Fibroblast of lung (primary cell): ENCODE measurements around the gene NF1. TPM values are rescaled to one million over a fixed set of nuclear protein-coding genes. Genes with fewer than 3 reads are reported as not detected.

Source experiments
- DNase-seq, 2 donors: peaks; one replicate each; pipeline versions ENCODE4 v3.0.0 to v3.0.0-alpha.2; 2010; ENCODE audit warnings: low read depth in 2 of 2
- H2AFZ ChIP-seq: 2 replicates; pipeline ENCODE4 v1.5.1; 2012; ENCODE audit warnings: low read length, control low read depth, inconsistent platforms
- H3K27ac ChIP-seq: 2 replicates; pipeline ENCODE4 v1.5.1; 2011; ENCODE audit warnings: low read length, control low read depth; ENCODE audit not compliant: insufficient read depth
- H3K27me3 ChIP-seq: 2 replicates; pipeline ENCODE4 v1.5.1; 2011; ENCODE audit warnings: mild to moderate bottlenecking, low read length; ENCODE audit not compliant: control insufficient read depth, insufficient read depth
- H3K36me3 ChIP-seq: 2 replicates; pipeline ENCODE4 v1.5.1; 2011; ENCODE audit warnings: low read length; ENCODE audit not compliant: control insufficient read depth, insufficient read depth
- H3K4me1 ChIP-seq: 2 replicates; pipeline ENCODE4 v1.5.1; 2011; ENCODE audit warnings: low read length; ENCODE audit not compliant: control insufficient read depth, insufficient read depth; ENCODE audit errors: extremely low read depth
- H3K4me2 ChIP-seq: 2 replicates; pipeline ENCODE4 v1.5.1; 2011; ENCODE audit warnings: low read length, control low read depth; ENCODE audit not compliant: insufficient read depth; ENCODE audit errors: extremely low read depth
- H3K4me3 ChIP-seq, 4 experiments: fragments of 200-600 bp in 1 of 4; sonication (generic) in 1 of 4; replicated peaks in 1 of 4; 2 replicates each; pipeline ENCODE4 v1.5.1; 2011 to 2016; ENCODE audit warnings: low read length in 4 of 4, low read depth in 3 of 4, mild to moderate bottlenecking in 3 of 4, control low read depth in 2 of 4, inconsistent platforms in 1 of 4, mixed read lengths in 1 of 4; ENCODE audit not compliant: insufficient read depth in 1 of 4; ENCODE audit errors: control extremely low read depth in 1 of 4
- H3K79me2 ChIP-seq: 2 replicates; pipeline ENCODE4 v1.5.1; 2012; ENCODE audit warnings: mild to moderate bottlenecking, low read length, inconsistent platforms; ENCODE audit not compliant: control insufficient read depth, insufficient read depth
- H3K9ac ChIP-seq: 2 replicates; pipeline ENCODE4 v1.5.1; 2011; ENCODE audit warnings: mild to moderate bottlenecking, low read length, control low read depth; ENCODE audit not compliant: insufficient read depth
- H3K9me3 ChIP-seq: 2 replicates; pipeline ENCODE4 v1.5.1; 2012; ENCODE audit warnings: low read depth, low read length; ENCODE audit not compliant: control insufficient read depth, insufficient read depth
- H4K20me1 ChIP-seq: 2 replicates; pipeline ENCODE4 v1.5.1; 2011; ENCODE audit warnings: low read length; ENCODE audit not compliant: control insufficient read depth, insufficient read depth; ENCODE audit errors: extremely low read depth
- CTCF ChIP-seq, 2 donors: IDR thresholded peaks in 1 of 2; conservative IDR thresholded peaks in 1 of 2; 1 replicate in 1 of 2; 2 replicates in 1 of 2; pipeline ENCODE4 v1.5.1; 2011 to 2012; ENCODE audit warnings: low read length in 2 of 2, control low read depth in 1 of 2, inconsistent platforms in 1 of 2, low read depth in 1 of 2, mild to moderate bottlenecking in 1 of 2
- EZH2 ChIP-seq: IDR thresholded peaks from 2 replicates; pipeline ENCODE4 v1.5.1; 2012; ENCODE audit warnings: low read length, control low read depth, mild to moderate bottlenecking; ENCODE audit errors: missing control alignments
- polyA plus RNA-seq, 2 donors: library from polyadenylated mRNA; depleted of rRNA in 1 of 2; stranded (reverse) in 1 of 2; unstranded in 1 of 2; fragments of >200 nt; gene quantifications; 2 replicates each; pipeline ENCODE4 v1.2.1, GENCODE V29; 2011 to 2012; ENCODE audit warnings: missing spikeins in 1 of 2
- total RNA-seq: library from RNA; depleted of rRNA; stranded (reverse); fragments of >200 nt; gene quantifications from 2 replicates; pipeline ENCODE4 v1.2.1, GENCODE V29; 2014

NF1 gene
- total and polyA plus RNA-seq, 2 donors (not counting 1 experiment from before 2014, with no cell fraction given): 52.8 to 78.8 TPM

DNA sequence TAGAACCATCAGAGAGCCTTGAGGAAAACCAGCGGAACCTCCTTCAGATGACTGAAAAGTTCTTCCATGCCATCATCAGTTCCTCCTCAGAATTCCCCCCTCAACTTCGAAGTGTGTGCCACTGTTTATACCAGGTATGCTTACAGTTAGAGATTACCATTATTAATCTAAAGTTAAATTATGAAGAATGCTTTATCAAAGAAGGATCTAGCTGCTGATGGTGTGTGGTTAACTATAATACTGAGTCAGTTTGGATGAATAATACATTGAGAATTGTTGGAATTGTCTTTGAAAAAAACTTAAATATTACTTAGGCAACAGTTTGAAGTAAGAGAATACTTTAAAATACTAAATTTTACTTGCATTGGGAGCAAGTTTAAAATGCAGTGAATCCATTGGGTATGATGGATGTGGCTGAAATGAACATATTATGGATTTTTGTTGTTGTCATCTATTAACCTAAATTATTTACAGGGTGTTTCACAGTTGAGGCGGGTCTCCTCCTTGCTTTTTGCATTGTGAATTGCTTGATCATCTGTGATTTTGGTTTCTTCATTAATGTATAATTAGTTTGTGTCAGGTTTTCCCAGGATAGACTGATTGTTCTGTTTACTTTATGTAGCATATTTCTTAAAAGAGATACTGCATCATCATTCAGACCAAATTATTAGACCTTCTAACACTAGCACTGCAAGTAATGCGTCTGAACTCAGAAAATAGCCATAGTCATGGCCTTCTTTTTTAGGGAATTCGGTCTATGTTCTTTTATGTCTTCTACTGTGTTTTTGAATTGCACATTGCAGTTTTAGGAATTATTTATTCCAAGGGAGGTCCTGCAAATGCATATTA, 154.4 kb downstream of the NF1 start:
- H2AFZ ChIP-seq: no peak overlapping the region
- no peak overlapping the region for H3K9ac ChIP-seq
- DNase-seq: peak; percentile 58 to 90
- no peaks in the 10 kb centered on the region for H3K27me3 ChIP-seq
- H3K79me2 ChIP-seq: no peaks in the 10 kb centered on the region
- H4K20me1 ChIP-seq: no peaks in the 10 kb centered on the region
- H3K36me3 ChIP-seq: peaks cover 3% of the 10 kb centered on the region
- no peak overlapping the region for H3K4me3 ChIP-seq
- H3K4me1 ChIP-seq: peaks cover 17% of the 10 kb centered on the region
- TF ChIP-seq CTCF (conservative IDR thresholded peaks at IDR 0.05 in 1 of 2, IDR thresholded peaks at IDR 0.05 in 1 of 2; ENCODE audit: low read depth in 1 of 2, low read length in 2 of 2): no peak
- TF ChIP-seq EZH2: no peak
- peak overlapping the region; percentile 52 for H3K4me2 ChIP-seq
- peak overlapping the region; percentile 46 for H3K27ac ChIP-seq
- H3K9me3 ChIP-seq: no peaks in the 10 kb centered on the region

GRCh38 chr17:31249835-31250141, 155.0 kb downstream of the NF1 start:
- Histone ChIP-seq H3K27ac (peak overlapping the region; percentile 39), H3K4me2 (no peak overlapping the region), H4K20me1 (no peaks in the 10 kb centered on the region), H3K4me1 (peaks cover 17% of the 10 kb centered on the region), H3K79me2 (no peaks in the 10 kb centered on the region), H2AFZ (no peak overlapping the region), H3K4me3 (no peak overlapping the region), H3K9me3 (no peaks in the 10 kb centered on the region), H3K36me3 (peaks cover 3% of the 10 kb centered on the region), H3K27me3 (no peaks in the 10 kb centered on the region), H3K9ac (no peak overlapping the region)
- DNase-seq: no peak
- no peak for TF ChIP-seq EZH2
- TF ChIP-seq CTCF (conservative IDR thresholded peaks at IDR 0.05 in 1 of 2, IDR thresholded peaks at IDR 0.05 in 1 of 2; ENCODE audit: low read depth in 1 of 2, low read length in 2 of 2): no peak

GRCh38 chr17:31250229-31250628, 155.5 kb downstream of the NF1 start:
- peaks cover 17% of the 10 kb centered on the region for H3K4me1 ChIP-seq
- peak overlapping the region; percentile 39 for H3K27ac ChIP-seq
- no peaks in the 10 kb centered on the region for H3K9me3 ChIP-seq
- no peaks in the 10 kb centered on the region for H3K79me2 ChIP-seq
- H4K20me1 ChIP-seq: no peaks in the 10 kb centered on the region
- TF ChIP-seq EZH2 (no peak), CTCF (conservative IDR thresholded peaks at IDR 0.05 in 1 of 2, IDR thresholded peaks at IDR 0.05 in 1 of 2; ENCODE audit: low read depth in 1 of 2, low read length in 2 of 2) (no peak)
- no peak overlapping the region for H3K9ac ChIP-seq
- no peak overlapping the region for H3K4me2 ChIP-seq
- peaks cover 3% of the 10 kb centered on the region for H3K36me3 ChIP-seq
- no peak overlapping the region for H2AFZ ChIP-seq
- no peak overlapping the region for H3K4me3 ChIP-seq
- no peaks in the 10 kb centered on the region for H3K27me3 ChIP-seq
- DNase-seq: peak in 1 of 2 donors; percentile 6
